T1000 (cell line): ENCODE measurements around the gene VGLL1.

Source experiments
- DNase-seq: peaks from one replicate; lab custom pipeline; 2025; ENCODE audit warnings: mixed read lengths; lab: John Stamatoyannopoulos, UW

The VGLL1 gene

DNA sequence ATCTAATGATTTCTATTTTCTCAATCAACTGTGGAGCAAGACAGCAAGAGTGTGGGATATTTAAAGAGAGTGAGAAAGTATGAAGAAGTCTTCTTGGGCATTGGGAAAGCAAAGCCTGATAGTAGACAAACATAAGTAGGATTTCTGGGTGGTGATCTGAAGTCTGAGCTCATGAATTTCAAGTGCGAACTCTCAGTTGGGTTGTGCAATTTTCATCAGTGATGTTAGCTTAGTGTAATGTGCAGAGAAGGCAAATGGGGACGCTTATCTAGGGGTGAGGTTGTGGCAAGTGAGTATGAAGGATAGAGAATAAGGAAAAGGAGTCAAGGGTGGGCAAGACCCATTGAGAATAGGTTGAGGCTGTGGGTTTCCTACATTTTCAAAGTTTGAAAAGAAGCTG is 23.7 kb downstream of the VGLL1 start:
- DNase-seq = no peak

DNA sequence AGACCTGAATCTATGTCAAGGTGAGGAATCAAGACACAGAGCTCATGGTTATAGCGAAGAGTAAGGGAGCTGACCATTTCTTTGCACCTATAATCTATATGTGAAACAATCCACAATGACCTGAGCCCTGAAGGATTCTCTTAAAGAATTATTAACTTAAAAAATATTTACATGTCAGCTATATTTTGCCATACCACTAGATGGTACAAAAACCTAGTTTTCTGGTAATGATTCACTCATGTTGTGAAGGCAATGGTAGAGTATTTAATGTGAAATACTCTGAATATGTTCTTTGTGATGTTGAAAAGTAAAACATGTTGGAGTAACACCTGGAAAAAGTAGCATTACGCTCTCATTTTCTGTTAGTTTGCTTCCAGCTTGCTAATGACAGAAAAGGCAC is 40.0 kb downstream of the VGLL1 start:
- no peak for DNase-seq

DNA sequence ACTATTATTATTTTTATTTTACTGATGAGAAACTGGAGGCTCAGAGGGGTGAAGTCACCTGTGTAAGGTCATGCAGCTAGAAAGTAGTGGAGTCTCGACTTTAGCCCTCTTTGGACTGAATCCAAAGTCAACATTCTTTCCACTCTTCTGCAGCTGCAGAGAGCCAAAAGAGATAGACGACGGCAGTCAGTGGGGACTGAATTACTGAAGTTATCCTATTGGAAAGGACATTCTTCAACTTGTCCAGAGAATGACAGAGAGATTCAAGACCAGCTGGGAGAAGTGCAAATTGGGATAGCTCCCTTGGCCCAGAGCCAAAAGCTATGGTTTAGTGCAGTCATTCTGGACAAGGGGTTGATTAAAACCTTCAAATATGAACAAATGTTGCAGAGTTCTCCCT is 42.5 kb downstream of the VGLL1 start:
- DNase-seq = no peak

DNA sequence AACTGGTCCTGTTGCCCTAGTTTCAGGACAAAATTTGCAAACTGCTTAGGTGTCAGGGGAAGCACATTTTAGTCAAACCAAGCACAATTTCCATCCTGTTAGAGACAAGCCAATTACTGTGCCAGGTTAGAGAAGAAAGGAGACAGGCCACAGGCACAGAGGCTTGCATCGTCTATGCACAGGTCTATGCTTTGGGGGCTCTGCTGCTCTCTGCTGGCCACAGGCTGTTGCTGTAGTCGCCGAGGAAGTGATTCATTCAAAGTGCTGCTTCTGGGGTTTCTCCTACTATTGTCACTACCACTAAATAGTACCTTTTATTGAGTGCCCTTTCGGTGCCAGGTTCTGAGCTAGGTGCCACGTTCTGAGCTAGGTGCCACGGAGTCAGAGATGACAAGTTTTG is 45.5 kb downstream of the VGLL1 start:
- no peak for DNase-seq

DNA sequence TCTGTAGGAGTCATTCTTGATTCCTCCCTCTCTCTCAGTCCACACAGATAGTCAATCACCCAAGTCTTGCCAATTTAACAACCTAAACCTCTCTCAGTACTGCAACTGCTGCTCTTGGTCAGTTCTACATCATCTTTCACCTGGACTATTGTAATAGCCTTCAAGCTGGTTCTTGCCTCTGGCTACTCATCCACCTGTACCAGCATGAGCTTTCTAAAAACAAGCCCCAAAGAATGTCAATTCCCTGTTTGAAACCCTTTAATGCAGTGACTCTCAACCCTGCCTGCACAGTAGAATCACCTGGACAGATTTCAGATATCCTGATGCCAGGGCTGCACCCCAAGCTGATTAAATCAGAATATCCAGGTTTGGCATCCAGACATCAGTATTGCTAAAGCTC is 48.3 kb downstream of the VGLL1 start:
- DNase-seq = no peak

DNA sequence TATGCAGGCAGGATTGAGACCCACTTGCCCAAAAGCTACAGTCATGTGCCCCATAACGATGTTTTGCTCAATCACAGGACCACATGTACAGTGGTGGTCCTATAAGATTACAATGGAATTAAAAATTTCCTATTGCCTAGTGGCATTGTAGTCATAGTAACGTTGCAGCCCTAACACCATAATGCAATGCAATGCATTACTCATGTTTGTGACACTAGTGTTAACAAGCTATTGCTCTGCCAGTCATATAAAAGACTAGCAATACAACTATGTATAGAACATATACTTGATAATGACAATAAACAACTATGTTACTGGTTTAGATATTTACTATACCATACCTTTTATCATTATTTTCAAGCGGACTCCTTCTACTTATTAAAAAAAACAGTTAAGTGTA is 50.6 kb downstream of the VGLL1 start:
- no peak for DNase-seq

DNA sequence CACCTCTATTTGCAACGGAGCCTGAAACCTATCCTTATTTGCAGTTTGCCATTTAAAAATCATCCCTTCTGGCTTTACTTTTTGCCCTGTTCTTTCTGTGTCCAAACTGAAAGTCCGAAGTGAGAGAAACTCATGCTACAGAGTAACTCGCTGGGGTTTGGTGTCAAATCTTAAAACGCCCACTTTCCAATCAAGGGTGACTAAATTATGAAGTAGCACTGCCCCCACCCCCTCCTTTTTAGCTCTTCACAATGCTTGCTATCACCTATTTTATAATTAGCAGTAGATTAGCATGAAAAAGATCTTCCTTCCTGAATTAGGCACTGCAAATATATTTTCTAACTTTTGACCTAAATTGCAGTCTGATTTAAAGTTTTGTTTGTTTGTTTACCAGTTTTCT is 52.5 kb downstream of the VGLL1 start:
- DNase-seq = no peak

DNA sequence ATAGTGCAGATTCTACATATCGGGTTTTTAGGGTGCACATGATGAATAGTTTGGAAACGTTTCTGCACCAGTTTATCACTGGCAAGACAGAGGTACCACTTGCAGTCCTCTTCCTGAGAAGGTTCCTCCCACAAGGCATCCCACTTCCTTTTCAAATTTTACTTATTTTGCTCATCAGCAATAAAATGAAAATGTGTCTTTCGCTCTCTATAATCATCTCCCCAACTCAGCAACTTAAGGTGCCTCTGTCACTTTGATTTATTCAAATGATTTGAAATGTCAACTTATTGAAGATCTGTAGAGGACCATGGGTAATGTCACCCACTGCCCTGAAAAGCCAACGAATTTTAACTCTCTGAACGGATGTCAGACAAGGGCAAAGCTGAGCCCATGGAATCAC is 53.2 kb downstream of the VGLL1 start:
- no peak for DNase-seq

DNA sequence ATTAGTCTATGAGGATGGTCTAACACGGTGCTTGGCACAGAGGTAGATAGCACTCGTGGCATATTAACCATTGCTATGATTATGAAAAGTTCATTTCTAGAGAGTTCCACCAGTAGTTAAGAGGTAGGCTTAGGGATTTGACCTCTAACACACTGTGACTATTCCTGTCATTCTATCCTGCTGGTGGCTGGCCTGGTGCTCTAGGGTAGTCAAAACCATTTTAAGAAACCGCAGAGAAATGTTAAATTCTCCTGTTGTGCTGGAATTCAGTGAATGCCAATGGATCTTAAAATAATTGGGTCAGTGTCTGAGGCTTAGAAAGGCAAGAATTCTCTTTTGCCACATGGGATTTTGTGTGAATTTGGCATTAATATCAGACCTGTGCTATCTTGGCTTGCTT is 53.9 kb downstream of the VGLL1 start:
- no peak for DNase-seq

DNA sequence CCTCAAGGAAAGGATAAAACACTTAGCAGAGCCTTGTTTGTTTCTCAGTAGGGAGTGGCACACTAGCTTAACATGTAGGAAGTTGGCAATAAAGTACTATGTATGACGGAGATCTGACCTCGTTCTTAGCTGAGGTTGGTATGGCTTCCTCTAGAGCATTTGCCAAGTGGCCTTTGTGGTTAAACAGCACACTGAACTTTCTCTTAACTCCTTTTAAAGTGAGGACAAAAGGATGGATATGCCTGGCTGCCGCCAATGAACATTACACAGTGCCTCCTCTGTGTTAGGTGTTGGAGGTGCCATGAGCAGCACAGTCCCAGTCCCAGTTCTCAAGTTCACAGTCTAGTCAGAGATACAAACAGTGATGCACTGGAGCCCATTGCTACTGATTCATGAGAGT is 54.4 kb downstream of the VGLL1 start:
- no peak for DNase-seq

DNA sequence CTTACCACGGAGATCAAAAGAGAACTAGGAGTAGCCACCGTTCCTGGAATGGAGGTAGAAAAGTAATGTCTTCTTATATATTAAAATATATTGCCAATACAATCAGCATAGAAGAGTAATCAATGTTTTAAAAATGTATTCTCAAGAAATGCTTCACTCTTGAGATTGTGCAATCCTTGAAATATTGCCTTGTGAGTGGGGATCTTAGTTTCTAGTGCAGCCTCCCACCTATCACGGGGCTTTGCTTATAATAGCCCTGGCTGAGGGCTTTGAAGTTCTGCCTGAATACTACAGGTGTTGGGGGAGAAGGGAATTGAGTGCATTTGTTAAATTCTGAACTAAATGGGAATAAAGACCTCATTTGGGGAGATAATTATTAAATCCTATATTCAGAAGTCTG is 55.5 kb downstream of the VGLL1 start:
- DNase-seq = no peak

DNA sequence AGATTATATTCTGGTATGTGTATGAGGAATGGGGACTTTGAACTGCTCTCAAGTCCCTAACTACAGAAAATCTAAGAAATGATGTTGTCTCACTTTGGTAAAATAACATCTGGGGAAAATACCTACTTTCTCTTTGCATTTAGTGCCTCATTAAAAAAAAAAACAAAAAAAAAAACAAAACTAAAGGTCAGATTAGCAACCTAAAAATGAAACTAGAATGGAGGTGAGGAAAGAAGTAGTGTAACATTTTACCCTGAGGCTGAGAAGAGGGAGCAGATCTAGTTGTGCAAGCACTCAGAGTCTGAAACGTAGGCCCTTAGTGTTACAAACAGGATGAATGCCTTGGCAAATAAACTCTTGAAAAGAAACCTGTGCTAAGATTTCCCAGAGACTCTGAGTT is 56.0 kb downstream of the VGLL1 start:
- no peak for DNase-seq

DNA sequence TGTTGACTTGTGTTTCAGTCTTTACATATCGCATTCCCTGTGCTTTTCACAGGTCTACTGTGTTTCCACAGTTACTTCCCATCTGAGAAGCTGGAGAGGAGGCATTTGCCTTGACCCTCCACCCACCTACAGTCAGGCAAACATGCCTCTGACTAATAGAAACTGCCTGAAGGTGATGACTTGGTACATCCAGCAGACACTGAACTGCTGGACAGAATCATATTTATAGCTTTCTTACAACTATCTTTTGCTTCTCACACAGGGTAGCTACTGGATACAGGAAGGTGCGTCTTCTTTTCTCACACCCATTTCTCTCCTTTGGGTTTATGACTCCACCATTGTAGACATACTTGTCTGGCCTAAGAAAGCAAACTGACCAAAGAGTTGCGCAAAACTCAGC is 58.0 kb downstream of the VGLL1 start:
- no peak for DNase-seq

DNA sequence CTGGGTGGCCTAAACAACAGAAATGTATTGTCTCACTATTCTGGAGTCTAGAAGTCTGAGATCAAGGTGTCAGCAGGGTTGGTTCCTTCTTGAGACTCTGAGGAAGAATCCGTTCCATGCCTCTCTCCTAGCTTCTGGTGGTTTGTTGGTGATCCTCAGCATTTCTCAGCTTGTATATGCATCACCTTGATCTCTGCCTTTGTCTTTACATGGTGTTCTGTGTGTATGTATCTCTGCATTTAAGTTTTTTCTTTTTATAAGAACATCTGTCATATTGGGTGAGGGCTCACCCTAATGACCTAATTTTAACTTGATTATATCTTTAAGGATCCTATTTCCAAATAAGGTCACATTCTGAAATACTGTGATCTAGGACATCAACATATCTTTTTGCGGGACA is 65.3 kb downstream of the VGLL1 start:
- DNase-seq = no peak

DNA sequence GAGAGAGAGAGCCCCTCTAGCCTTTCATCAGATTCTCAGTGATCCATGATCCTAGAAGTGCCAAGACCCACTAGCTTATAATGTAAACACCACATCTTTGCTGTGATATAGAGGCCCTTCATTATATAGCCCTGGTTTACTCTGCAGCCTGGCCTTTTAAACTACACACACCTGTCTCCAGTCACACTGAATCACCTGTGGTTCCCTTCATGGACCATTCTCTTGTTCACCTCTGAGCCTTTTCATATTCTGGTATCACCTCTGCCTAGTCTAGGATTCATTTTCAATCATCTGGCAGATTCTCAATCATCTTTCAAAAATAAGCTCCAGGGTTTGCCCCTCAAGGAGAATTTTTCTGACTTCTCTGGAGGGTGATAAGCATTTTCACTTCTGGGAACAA is 65.9 kb downstream of the VGLL1 start:
- no peak for DNase-seq

DNA sequence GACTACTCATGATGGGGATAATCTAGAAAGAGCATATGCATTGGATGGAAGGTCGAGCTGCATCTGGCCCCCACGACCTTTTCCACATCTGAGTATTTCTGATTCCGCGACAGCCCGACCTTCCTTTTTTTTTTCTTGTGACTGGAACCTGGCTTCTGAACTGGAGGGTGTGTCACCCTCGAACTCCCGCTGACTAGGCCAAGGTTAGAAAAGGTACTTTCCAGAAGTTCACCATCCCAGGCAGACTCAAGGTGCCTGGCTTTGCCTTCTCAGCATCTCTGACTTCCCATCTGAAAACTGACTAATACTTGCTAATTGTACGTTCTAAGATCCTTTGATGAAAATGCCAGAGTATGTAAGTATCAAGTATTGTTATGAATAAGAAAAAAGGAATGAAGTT is 66.6 kb downstream of the VGLL1 start:
- no peak for DNase-seq

DNA sequence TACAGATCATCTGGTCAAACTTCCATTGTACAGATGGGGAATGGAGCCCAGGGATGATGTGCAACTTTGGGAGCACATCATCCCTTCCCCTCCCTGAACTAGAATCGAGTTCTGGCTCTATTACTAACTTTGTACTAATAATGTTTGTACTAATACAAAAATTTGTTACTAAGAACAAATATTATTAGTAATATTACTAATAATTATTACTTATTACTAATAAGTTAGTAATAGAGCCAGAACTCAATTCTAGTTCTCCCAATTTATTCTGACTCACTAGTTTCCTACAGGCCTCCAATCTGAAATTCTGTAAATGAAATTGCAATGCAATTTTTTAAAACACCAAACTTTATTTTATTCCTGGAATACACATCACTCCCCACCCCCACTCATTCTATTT is 68.0 kb downstream of the VGLL1 start:
- no peak for DNase-seq
